ENCODE measurements around the gene KCNJ15.

KCNJ15 gene

DNA sequence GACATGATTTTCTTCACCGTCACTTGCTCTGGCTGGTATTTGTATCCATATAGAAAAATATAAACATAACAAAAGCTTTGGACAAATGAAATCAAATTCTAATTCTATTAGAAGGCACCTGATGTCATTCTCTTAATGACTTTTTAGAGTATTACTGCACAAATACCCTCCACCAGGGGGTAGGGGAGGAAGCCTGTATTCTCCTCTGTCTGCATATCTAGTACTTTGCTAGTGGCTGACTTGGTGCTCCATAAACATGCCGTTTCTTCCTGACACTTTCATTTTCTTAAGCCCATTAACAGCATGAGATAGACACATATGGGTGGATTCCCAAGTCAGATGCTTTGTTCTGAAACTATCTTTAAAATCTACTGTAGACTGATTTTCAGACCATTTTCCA, 20.6 kb upstream of the KCNJ15 start:
- TF ChIP-seq, protein P1, sequence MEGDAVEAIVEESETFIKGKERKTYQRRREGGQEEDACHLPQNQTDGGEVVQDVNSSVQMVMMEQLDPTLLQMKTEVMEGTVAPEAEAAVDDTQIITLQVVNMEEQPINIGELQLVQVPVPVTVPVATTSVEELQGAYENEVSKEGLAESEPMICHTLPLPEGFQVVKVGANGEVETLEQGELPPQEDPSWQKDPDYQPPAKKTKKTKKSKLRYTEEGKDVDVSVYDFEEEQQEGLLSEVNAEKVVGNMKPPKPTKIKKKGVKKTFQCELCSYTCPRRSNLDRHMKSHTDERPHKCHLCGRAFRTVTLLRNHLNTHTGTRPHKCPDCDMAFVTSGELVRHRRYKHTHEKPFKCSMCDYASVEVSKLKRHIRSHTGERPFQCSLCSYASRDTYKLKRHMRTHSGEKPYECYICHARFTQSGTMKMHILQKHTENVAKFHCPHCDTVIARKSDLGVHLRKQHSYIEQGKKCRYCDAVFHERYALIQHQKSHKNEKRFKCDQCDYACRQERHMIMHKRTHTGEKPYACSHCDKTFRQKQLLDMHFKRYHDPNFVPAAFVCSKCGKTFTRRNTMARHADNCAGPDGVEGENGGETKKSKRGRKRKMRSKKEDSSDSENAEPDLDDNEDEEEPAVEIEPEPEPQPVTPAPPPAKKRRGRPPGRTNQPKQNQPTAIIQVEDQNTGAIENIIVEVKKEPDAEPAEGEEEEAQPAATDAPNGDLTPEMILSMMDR (conservative IDR thresholded peaks at IDR 0.05; ENCODE audit: low read depth, low read length), result peak; percentile 30
- DNase-seq (ENCODE audit: low read depth), result no peak

DNA sequence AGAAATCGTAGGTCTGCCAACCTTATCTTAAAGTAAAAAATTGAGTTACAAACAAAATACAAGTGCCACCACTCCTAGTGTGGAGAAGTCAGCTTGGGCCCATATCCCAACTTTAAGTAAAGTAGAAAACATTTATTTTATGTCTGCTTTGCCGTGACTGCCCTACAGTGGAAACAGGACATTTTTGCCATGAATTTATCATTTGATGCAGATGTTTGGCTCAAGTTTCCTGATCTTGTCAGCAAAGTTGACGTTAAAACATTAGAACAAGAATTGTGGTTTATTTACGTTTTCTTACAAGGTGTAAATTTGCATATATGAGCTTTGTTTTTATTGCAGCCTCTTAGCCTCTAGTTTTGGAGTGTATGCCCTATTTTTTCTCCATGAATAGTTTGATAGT, 17.1 kb upstream of the KCNJ15 start:
- TF ChIP-seq, protein P1 (conservative IDR thresholded peaks at IDR 0.05; ENCODE audit: low read depth, low read length), result no peak
- DNase-seq (ENCODE audit: low read depth), result no peak
- H3K4me3 ChIP-seq (ENCODE audit: low read length), result no peak overlapping the region

More for the DNA sequence above, 20.6 kb upstream of the KCNJ15 start:
- no peak overlapping the region for H3K4me3 ChIP-seq (ENCODE audit: low read length)

DNA sequence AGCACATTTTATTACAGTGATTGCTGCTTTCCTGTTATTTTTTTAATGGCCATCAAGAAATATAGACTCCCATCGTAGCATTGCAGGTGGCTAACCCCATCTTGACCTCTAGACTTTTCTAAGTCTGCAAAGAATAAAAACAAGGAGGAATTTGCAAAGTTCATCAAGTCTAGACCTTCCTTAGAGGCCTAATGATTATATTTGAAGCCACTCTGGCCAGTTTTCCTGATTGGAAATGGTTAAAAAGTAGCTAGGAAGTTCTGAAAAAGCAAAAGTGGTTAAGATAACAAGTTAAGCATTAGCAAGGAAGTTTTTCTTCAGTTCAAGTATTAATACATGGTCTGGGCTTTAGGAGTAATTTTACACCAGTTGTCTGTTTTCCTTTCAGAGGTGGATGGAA, 16.7 kb upstream of the KCNJ15 start:
- TF ChIP-seq, protein P1 (conservative IDR thresholded peaks at IDR 0.05; ENCODE audit: low read depth, low read length), result no peak
- no peak for DNase-seq (ENCODE audit: low read depth)
- H3K4me3 ChIP-seq (ENCODE audit: low read length), result no peak overlapping the region

DNA sequence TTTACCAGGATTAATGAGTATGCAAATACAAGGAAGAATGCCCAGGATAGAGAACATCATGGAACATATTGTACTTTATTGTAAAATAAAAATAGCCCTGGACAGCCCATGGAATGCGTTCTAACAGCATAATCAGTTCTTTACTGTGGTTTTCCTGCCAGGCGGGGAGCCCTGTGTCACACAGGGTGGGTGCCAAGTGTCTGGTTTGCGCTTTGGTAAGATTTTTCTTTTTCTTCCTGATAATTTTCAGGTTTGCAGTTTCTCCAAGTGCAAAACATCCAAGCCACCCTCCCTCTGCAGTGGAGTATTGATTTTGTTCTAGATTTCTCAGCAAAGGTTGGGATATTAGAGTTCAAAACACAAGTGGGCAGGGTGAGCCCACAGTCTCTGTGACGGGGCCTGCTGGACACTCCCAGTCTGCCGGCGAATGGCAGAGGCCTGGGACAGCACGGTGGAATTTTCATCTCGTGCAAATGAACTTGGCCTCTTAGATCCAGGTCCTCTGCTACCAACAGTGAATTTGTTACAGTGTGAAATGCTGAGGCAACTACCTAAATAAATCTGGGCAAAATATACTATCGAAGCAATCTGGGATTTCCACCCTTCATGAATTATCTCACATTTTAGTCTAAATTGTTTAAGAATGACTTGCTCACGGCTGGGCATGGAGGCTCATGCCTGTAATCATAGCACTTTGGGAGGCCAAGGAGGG, 15.6 kb upstream of the KCNJ15 start:
- TF ChIP-seq, protein P1 (conservative IDR thresholded peaks at IDR 0.05; ENCODE audit: low read depth, low read length), result no peak
- no peak for DNase-seq (ENCODE audit: low read depth)
- no peak overlapping the region for H3K4me3 ChIP-seq (ENCODE audit: low read length)

DNA sequence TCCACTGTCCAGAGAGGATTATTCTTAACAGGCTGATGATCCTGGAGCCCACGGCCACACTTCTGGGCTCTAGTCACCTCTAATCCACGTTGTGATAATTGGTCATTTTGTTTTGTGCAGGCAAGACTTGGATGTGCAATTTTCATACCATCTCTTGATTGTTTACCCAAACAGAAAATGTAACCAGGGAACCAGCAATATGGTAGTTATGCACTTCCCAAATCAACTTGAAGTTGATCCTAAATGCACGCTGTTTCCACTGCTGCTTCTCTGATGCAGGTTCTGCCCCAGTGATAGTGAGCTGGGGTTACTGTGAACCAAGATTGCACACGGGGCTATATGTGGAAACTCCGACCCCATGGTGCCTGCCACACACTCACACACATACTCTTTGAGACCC, 14.7 kb upstream of the KCNJ15 start:
- TF ChIP-seq, protein P1 (conservative IDR thresholded peaks at IDR 0.05; ENCODE audit: low read depth, low read length), result no peak
- H3K4me3 ChIP-seq (ENCODE audit: low read length), result no peak overlapping the region
- DNase-seq (ENCODE audit: low read depth), result no peak

DNA sequence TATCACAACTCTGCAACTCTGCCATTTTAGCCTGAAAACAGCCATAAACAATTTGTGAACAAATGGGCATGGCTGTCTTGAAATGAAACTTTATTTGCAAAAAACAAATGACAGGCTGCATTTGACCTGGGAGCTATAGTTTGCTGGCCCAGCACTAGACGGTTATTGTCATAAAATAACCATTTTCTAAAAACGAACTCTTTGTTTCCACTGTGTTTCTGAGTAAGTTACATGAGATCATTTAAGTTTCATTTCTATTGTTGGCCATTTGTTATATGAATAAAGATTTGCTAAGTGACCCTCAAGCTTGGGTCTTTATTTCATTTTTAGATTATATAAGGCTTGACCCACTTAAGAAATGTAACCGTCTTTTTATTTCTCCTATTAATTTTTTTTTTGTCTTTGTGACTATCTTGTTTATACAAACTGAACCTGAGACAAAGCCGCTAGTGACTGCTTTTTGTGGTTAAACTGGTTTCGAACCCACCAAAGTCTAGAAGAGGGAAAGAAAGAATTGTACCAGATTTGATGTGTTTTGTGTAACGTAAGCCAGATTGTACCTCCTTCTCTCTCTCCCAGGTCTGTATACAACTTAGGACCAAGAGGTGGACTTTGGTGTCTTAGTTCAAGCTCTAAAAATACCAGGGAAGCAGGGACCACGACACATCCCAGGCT, 12.9 kb upstream of the KCNJ15 start:
- TF ChIP-seq, protein P1 (conservative IDR thresholded peaks at IDR 0.05; ENCODE audit: low read depth, low read length), result no peak
- H3K4me3 ChIP-seq (ENCODE audit: low read length), result no peak overlapping the region
- DNase-seq (ENCODE audit: low read depth), result no peak

DNA sequence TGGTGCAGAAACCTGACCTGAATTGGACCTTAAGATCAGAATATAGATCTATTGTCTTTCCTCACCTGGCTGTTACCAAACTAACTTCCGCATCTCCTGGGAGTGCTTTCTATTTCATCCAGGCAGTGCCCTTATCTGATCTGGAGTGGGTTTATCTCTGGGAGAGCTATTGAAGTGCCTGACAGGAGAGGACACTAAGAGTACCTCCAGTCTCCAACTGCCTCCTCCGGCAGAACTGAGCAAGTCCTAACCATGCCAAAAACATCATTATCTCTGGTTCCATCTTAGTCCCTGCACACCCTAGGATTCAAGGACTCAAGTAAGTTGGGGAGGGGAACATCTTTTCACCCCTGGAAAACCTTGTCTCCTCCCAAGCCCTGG, 12.4 kb upstream of the KCNJ15 start:
- no peak overlapping the region for H3K4me3 ChIP-seq (ENCODE audit: low read length)
- TF ChIP-seq, protein P1 (conservative IDR thresholded peaks at IDR 0.05; ENCODE audit: low read depth, low read length), result no peak
- DNase-seq (ENCODE audit: low read depth), result no peak

Data from retinal pigment epithelial cell (primary cell).